ENCODE measurements around the gene COG2.

Gene COG2

DNA sequence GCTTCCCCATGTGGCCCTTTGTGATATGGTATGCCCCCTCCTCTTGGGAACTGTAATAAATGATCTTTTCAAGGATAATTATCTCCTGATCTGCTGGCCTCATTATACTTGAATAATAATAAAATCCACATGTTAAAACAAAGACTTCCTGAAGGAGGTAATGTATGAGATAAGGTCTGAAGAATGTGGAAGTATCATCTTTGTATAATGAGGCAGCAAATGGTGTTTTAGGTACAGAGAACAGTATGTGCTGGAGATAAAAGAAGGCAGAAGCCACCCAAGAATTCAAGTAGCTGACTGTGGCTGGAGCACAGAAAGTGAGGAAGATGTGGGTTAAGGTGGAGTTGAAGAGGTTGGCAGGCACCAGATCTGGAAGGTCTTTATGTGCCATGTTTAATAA lies 12.8 kb upstream of the COG2 start:
- Histone ChIP-seq H3K9me3 (ENCODE audit: control insufficient read depth in 1 of 2, low read length in 2 of 2) (no peaks in the 10 kb centered on the region), H3K36me3 (ENCODE audit: control insufficient read depth in 1 of 2, insufficient read depth in 2 of 2, low read length in 2 of 2) (no peaks in the 10 kb centered on the region), H3K4me1 (ENCODE audit: control insufficient read depth in 1 of 2, insufficient read depth in 2 of 2, low read length in 2 of 2) (no peaks in the 10 kb centered on the region), H3K4me3 (ENCODE audit: low read depth in 1 of 2, low read length in 2 of 2) (no peak overlapping the region), H3K27ac (ENCODE audit: low read length) (no peak overlapping the region), H3K27me3 (ENCODE audit: low read depth, low read length) (no peaks in the 10 kb centered on the region)

DNA sequence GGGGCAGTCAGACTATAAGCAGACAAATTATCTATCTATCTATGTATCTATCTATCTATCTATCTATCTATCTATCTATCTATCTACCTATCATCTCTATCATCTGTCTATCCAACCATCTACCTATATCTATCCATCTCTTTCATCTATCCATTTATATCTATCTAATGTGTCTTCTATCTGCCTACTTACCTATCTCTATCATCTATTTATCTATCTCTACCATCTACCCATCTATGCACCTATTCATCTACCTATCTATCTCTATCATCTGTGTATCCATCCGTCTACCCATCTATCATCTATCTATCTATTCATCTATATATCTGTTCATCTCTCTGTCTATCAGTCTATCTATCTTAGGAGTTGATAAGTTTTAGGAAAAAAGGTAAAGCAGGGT lies 10.8 kb upstream of the COG2 start:
- no peaks in the 10 kb centered on the region for H3K27me3 ChIP-seq (ENCODE audit: low read depth, low read length)
- H3K4me1 ChIP-seq (ENCODE audit: control insufficient read depth in 1 of 2, insufficient read depth in 2 of 2, low read length in 2 of 2), result no peaks in the 10 kb centered on the region

DNA sequence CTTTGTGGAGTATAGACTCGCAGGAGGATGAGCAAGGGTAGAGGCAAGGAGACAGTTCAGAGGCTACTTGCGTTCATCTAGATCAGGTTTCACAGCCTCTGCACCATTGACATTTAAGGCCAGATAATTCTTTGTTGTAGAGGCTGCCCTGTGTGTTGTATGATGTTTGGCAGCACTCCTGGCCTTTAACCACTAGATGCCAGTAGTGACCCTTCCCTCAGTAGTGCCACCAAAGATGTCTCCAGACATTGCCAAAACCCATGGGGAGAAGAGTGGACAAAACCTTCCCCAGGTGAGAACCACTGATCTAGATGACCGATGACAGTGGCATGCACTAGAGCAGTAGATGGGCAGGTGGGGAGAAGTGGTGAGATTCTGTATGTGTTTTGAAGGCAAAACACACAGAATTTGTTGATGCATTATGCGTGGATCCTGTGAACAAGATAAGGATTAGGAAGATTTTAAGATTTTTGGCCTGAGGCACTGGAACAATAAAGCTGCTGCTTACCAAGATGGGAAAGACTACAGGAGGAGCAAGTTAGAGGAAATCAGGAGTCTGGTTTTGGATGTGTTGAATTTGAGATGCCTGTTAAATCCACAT lies 9.9 kb upstream of the COG2 start:
- H3K36me3 ChIP-seq (ENCODE audit: control insufficient read depth in 1 of 2, insufficient read depth in 2 of 2, low read length in 2 of 2), result no peaks in the 10 kb centered on the region
- no peak overlapping the region for H3K4me3 ChIP-seq (ENCODE audit: low read depth in 1 of 2, low read length in 2 of 2)
- no peaks in the 10 kb centered on the region for H3K9me3 ChIP-seq (ENCODE audit: control insufficient read depth in 1 of 2, low read length in 2 of 2)
- no peak overlapping the region for H3K27ac ChIP-seq (ENCODE audit: low read length)
- no peaks in the 10 kb centered on the region for H3K4me1 ChIP-seq (ENCODE audit: control insufficient read depth in 1 of 2, insufficient read depth in 2 of 2, low read length in 2 of 2)
- H3K27me3 ChIP-seq (ENCODE audit: low read depth, low read length), result no peaks in the 10 kb centered on the region

More for the DNA sequence above, 10.8 kb upstream of the COG2 start:
- Histone ChIP-seq H3K9me3 (ENCODE audit: control insufficient read depth in 1 of 2, low read length in 2 of 2) (no peaks in the 10 kb centered on the region), H3K4me3 (ENCODE audit: low read depth in 1 of 2, low read length in 2 of 2) (no peak overlapping the region), H3K36me3 (ENCODE audit: control insufficient read depth in 1 of 2, insufficient read depth in 2 of 2, low read length in 2 of 2) (no peaks in the 10 kb centered on the region), H3K27ac (ENCODE audit: low read length) (no peak overlapping the region)

DNA sequence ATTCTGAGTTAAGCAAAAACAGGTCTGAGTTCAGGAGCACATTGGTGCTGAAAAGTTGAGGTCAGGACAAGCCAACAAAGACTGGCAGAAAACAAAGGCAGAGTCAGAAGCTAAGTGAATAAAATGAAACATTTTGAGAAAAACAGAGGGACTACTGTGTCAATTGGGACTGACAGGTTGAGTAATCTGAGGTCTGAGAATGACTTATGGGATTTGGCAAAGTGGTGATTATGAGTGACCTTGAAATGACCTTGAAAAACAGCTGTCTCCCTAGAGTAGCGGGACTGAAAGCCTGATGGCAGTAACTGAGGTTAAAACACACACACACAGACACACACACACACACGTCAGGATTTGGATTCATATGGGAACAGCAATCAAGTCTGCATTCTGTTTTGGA lies 8.8 kb upstream of the COG2 start:
- Histone ChIP-seq H3K9me3 (ENCODE audit: control insufficient read depth in 1 of 2, low read length in 2 of 2) (no peaks in the 10 kb centered on the region), H3K4me3 (ENCODE audit: low read depth in 1 of 2, low read length in 2 of 2) (no peak overlapping the region), H3K27ac (ENCODE audit: low read length) (no peak overlapping the region), H3K4me1 (ENCODE audit: control insufficient read depth in 1 of 2, insufficient read depth in 2 of 2, low read length in 2 of 2) (no peaks in the 10 kb centered on the region), H3K36me3 (ENCODE audit: control insufficient read depth in 1 of 2, insufficient read depth in 2 of 2, low read length in 2 of 2) (no peaks in the 10 kb centered on the region), H3K27me3 (ENCODE audit: low read depth, low read length) (no peaks in the 10 kb centered on the region)

DNA sequence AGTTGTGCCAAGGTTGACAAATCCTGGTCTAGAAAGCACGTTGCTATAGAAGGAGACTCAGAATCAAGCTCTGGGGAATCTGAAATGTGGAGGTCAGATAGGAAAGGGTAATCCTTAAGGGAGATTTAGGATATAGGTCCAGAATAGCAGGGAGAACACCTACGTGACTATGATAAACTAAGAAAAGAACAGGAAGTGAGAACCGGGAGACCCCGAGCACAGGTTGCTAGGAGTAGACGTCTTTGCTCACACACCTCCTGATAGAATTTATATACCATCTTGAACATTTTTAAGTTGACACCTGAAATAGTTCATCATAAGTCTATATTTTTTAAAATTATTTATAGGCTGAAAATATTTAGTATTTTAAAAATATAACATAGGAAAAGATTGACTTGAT lies 7.9 kb upstream of the COG2 start:
- H3K27ac ChIP-seq (ENCODE audit: low read length), result no peak overlapping the region
- H3K4me3 ChIP-seq (ENCODE audit: low read depth in 1 of 2, low read length in 2 of 2), result no peak overlapping the region
- H3K9me3 ChIP-seq (ENCODE audit: control insufficient read depth in 1 of 2, low read length in 2 of 2), result no peaks in the 10 kb centered on the region
- no peaks in the 10 kb centered on the region for H3K36me3 ChIP-seq (ENCODE audit: control insufficient read depth in 1 of 2, insufficient read depth in 2 of 2, low read length in 2 of 2)
- no peaks in the 10 kb centered on the region for H3K4me1 ChIP-seq (ENCODE audit: control insufficient read depth in 1 of 2, insufficient read depth in 2 of 2, low read length in 2 of 2)
- H3K27me3 ChIP-seq (ENCODE audit: low read depth, low read length), result no peaks in the 10 kb centered on the region

DNA sequence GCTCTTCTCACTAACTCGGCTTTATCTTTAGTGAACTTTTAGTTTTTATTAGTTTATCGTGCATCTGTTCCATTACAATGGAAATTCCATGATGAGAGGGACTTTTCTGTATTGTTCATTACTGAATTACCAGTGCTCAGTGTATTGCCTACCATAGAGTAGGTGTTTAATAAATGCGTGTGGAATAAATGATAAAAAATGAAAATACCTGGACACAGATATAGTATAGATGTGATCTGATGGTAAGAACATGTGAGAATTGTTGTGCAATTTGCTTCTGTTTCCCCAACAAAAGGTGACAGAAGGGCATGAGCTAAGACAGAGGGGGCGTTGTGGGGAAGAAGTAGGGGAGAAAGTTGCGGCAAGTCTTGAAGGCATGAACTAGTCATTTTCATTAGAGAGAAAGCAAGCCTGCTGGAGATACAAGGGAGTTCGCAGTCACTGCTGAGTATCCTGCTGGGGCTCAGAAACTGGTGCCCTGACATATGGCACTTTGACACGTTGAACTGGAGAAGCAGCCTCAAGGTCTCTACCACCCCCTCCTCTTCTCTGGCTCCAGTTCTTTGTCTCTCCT lies 5.6 kb upstream of the COG2 start:
- Histone ChIP-seq H3K9me3 (ENCODE audit: control insufficient read depth in 1 of 2, low read length in 2 of 2) (no peaks in the 10 kb centered on the region), H3K36me3 (ENCODE audit: control insufficient read depth in 1 of 2, insufficient read depth in 2 of 2, low read length in 2 of 2) (no peaks in the 10 kb centered on the region), H3K4me3 (ENCODE audit: low read depth in 1 of 2, low read length in 2 of 2) (no peak overlapping the region), H3K4me1 (ENCODE audit: control insufficient read depth in 1 of 2, insufficient read depth in 2 of 2, low read length in 2 of 2) (no peaks in the 10 kb centered on the region), H3K27ac (ENCODE audit: low read length) (no peak overlapping the region), H3K27me3 (ENCODE audit: low read depth, low read length) (no peaks in the 10 kb centered on the region)

DNA sequence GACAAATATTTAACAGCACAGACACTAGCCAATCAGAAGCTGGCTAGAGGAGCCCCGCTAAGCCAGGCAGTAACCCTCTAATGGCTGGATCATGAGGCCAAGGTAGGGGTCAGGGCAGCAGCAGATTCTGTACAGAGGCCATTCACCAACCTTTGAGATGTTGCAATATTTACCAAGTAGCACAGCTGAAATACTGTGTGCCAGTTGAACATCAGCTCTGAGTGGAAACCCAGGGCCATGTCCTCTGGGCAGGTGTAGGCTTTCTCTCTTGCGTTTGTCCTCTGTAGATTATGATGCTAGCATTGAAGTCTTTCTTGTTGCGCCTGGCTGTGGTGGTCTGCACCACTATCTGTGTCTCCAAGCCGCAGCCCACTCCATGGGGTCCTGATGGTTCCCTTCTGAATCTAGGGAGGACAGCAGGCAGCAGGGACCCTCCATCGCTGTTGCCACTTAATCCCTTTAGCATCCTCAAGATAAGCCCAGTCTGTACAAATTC lies 2.5 kb upstream of the COG2 start:
- H3K4me3 ChIP-seq (ENCODE audit: low read depth in 1 of 2, low read length in 2 of 2), result no peak overlapping the region
- peaks cover 16 to 19% of the 10 kb centered on the region in 2 donors for H3K4me1 ChIP-seq (ENCODE audit: control insufficient read depth in 1 of 2, insufficient read depth in 2 of 2, low read length in 2 of 2)
- H3K27me3 ChIP-seq (ENCODE audit: low read depth, low read length), result no peaks in the 10 kb centered on the region
- no peaks in the 10 kb centered on the region for H3K36me3 ChIP-seq (ENCODE audit: control insufficient read depth in 1 of 2, insufficient read depth in 2 of 2, low read length in 2 of 2)
- H3K27ac ChIP-seq (ENCODE audit: low read length), result no peak overlapping the region
- H3K9me3 ChIP-seq (ENCODE audit: control insufficient read depth in 1 of 2, low read length in 2 of 2), result no peaks in the 10 kb centered on the region

DNA sequence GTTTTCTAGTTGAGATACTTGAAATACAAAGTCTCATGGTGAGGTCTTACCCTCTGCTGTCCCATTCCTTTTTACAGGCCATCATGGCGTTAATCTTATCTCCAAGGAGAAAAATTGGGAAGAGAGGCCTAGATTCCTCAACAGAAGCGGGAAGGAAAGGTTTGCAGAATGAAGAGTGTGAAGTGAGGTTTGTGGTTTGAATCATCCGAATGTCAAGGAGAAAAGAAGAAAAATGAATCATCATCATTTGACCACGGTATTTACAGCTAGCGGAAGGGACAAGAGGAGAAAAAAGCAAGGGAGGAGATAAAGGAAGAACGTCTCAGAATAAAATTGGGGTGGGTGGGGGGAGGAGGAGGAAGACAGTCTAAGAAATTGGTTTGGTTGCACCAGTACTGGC lies 935 bp upstream of the COG2 start:
- peaks cover 0 to 5% of the 10 kb centered on the region in 2 donors for H3K36me3 ChIP-seq (ENCODE audit: control insufficient read depth in 1 of 2, insufficient read depth in 2 of 2, low read length in 2 of 2)
- H3K4me1 ChIP-seq (ENCODE audit: control insufficient read depth in 1 of 2, insufficient read depth in 2 of 2, low read length in 2 of 2), result peaks cover 17 to 21% of the 10 kb centered on the region in 2 donors
- H3K27ac ChIP-seq (ENCODE audit: low read length), result no peak overlapping the region
- H3K27me3 ChIP-seq (ENCODE audit: low read depth, low read length), result no peaks in the 10 kb centered on the region
- no peak overlapping the region for H3K4me3 ChIP-seq (ENCODE audit: low read depth in 1 of 2, low read length in 2 of 2)
- no peaks in the 10 kb centered on the region for H3K9me3 ChIP-seq (ENCODE audit: control insufficient read depth in 1 of 2, low read length in 2 of 2)

DNA sequence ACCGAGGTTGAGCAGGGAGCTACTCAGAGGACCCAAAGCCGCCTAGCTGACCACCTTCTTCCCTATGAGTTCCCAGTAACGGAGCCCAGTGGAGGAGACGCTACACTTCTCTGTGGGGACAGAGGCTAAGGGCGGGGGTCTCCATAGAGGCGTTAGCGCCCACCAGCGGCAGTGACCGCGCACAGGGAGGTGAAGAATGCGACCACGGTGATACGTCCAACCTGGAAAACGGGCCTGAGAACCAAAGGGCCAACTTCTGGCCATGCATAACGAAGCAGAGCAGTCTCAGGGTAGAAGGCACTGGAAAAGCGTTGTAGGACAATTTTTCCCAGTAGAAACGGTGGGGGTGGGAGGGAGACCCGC lies 400 bp upstream of the COG2 start:
- Histone ChIP-seq H3K27ac (ENCODE audit: low read length) (no peak overlapping the region), H3K36me3 (ENCODE audit: control insufficient read depth in 1 of 2, insufficient read depth in 2 of 2, low read length in 2 of 2) (peaks cover 0 to 10% of the 10 kb centered on the region in 2 donors), H3K9me3 (ENCODE audit: control insufficient read depth in 1 of 2, low read length in 2 of 2) (no peaks in the 10 kb centered on the region), H3K4me3 (ENCODE audit: low read depth in 1 of 2, low read length in 2 of 2) (peak overlapping the region; percentile 35 to 87), H3K27me3 (ENCODE audit: low read depth, low read length) (no peaks in the 10 kb centered on the region), H3K4me1 (ENCODE audit: control insufficient read depth in 1 of 2, insufficient read depth in 2 of 2, low read length in 2 of 2) (peaks cover 17 to 21% of the 10 kb centered on the region in 2 donors)

DNA sequence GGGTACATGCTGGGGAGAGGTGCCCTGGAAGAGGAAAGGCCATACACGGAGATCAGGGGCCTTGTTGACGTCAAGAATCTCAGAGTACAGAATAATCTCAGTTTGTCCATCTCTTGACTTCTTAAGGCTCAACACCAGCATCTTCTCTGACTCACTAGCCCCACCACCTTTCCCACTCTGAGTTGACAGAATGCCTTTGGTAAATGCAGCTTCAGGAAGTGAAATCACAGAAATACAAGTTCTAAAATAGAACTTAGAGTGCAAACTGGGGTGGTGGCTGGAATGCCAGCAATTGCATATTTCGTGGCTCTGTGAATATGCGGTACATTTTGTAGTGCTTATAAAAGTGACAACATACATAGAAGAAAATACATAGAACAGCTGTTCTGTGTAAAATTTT lies 1.6 kb downstream of the COG2 start:
- Histone ChIP-seq H3K4me1 (ENCODE audit: control insufficient read depth in 1 of 2, insufficient read depth in 2 of 2, low read length in 2 of 2) (peaks cover 17 to 21% of the 10 kb centered on the region in 2 donors), H3K9me3 (ENCODE audit: control insufficient read depth in 1 of 2, low read length in 2 of 2) (no peaks in the 10 kb centered on the region), H3K27ac (ENCODE audit: low read length) (no peak overlapping the region), H3K27me3 (ENCODE audit: low read depth, low read length) (no peaks in the 10 kb centered on the region), H3K4me3 (ENCODE audit: low read depth in 1 of 2, low read length in 2 of 2) (peak overlapping the region; percentile 87 to 93), H3K36me3 (ENCODE audit: control insufficient read depth in 1 of 2, insufficient read depth in 2 of 2, low read length in 2 of 2) (peaks cover 0 to 10% of the 10 kb centered on the region in 2 donors)

DNA sequence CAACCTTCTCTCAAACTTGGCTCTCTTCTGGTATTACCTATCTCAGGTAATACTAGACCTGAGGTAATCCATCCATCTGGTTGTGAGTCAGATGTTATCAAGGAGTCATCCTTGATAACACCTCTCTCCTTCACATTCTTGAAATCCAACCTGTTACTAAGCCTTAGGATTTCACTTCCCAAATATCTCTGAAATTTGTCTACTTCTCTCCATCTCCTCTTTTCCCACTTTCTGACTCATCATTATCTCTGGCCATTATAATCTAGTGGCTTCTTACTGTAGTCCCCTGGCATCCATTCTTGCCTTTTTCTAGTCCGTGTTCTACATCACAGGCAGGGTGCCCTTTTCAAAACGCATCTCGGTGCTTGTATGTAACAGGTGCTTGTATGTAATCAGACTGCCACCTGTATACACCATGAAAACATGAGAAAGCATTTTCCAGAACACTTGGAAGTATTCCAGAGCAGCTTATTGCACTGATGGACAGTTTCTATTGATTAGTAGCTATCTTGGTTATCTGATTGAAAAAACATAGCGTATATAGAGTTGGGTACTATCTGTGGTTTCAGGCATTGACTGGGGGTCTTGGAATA lies 4.5 kb downstream of the COG2 start:
- no peaks in the 10 kb centered on the region for H3K27me3 ChIP-seq (ENCODE audit: low read depth, low read length)
- peaks cover 17 to 21% of the 10 kb centered on the region in 2 donors for H3K4me1 ChIP-seq (ENCODE audit: control insufficient read depth in 1 of 2, insufficient read depth in 2 of 2, low read length in 2 of 2)
- peaks cover 0 to 10% of the 10 kb centered on the region in 2 donors for H3K36me3 ChIP-seq (ENCODE audit: control insufficient read depth in 1 of 2, insufficient read depth in 2 of 2, low read length in 2 of 2)
- H3K27ac ChIP-seq (ENCODE audit: low read length), result no peak overlapping the region
- H3K9me3 ChIP-seq (ENCODE audit: control insufficient read depth in 1 of 2, low read length in 2 of 2), result no peaks in the 10 kb centered on the region
- no peak overlapping the region for H3K4me3 ChIP-seq (ENCODE audit: low read depth in 1 of 2, low read length in 2 of 2)

Measured in muscle layer of duodenum (tissue), 2 donors.